GDM1 (cell line): ENCODE measurements around the gene SYVN1.
"Not testable (repeated sequence)": the region's sequence is repeated elsewhere in the genome, so short reads cannot be mapped to it uniquely, and the experiment has no call there.

Experiments
- DNase-seq: peaks from one replicate; lab custom pipeline; 2025; lab: John Stamatoyannopoulos, UW

The SYVN1 gene

DNA sequence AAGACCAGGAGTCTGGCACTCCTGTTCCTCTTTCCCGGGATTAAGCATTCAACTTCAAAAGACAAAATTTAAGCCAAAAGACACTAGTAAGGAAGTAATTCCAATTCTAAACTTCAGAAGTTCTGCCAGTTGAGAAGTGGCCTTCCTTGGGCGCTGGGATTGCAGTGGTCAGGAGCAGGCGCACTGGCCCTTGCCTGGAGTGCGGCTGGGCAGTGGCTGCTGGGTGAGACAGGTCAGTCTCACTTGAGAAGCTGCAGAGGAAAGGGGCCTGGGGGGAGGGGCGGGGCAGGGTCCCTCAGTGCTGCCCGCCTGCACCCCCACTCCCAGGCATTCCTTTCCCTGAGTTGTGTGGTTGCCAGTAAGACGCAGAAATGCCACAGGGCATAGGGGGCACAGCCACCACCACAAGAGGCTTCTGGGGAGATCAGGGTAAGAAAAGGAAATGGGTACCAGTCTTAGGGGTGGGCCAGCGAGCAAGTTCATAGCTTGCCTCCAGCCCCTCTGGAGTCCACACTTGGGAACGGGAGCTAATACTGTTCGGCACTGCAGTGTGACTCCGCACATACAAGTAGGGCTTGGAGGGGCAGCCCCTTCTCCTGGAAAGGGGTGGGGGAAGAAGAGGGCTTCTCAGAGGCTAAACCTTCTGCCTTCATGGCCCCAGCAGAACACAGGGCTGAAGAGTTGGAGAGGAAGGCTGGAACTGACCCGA lies 6.7 kb downstream of the SYVN1 start:
- no peak for DNase-seq

- no peak for DNase-seq
Measured at GRCh38 chr11:65126624-65127274, 7.6 kb downstream of the SYVN1 start.

- no peak for DNase-seq
Measured at GRCh38 chr11:65125197-65126056, 8.9 kb downstream of the SYVN1 start.

GRCh38 chr11:65124480-65125196 lies 9.7 kb downstream of the SYVN1 start:
- no peak for DNase-seq

- peak; percentile 99 for DNase-seq
Measured at GRCh38 chr11:65121865-65122696, 12.2 kb downstream of the SYVN1 start, which contains the start of the genes FAU and MRPL49. FAU (minus strand) TSS chr11:65122134; CDS start chr11:65121813, 321 bp downstream. MRPL49 (plus strand) TSS chr11:65122321; CDS start chr11:65122347, 26 bp downstream.

- no peak for DNase-seq
Measured at GRCh38 chr11:65121447-65121864, 12.9 kb downstream of the SYVN1 start.

DNA sequence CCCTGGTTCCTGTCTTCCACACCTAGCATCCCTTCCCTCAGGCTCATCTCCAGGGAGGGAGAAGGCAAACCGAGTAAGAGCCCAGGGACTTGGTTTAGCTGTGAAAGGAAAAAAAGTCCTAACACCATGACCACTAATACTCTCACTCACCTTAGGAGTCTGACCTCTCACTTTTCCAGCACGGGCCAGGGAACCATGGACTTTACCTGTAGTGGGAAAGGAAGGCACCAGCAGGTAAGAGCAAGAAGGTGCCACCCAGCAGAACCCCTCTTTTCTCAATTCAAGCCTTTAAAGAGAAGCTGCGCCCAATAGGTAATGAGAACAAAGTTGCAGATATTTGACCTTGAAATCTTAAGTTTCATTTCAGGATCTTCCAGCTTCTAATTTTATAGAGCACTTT lies 13.5 kb downstream of the SYVN1 start:
- no peak for DNase-seq

GRCh38 chr11:65119670-65119995 lies 14.7 kb downstream of the SYVN1 start:
- no peak for DNase-seq

DNA sequence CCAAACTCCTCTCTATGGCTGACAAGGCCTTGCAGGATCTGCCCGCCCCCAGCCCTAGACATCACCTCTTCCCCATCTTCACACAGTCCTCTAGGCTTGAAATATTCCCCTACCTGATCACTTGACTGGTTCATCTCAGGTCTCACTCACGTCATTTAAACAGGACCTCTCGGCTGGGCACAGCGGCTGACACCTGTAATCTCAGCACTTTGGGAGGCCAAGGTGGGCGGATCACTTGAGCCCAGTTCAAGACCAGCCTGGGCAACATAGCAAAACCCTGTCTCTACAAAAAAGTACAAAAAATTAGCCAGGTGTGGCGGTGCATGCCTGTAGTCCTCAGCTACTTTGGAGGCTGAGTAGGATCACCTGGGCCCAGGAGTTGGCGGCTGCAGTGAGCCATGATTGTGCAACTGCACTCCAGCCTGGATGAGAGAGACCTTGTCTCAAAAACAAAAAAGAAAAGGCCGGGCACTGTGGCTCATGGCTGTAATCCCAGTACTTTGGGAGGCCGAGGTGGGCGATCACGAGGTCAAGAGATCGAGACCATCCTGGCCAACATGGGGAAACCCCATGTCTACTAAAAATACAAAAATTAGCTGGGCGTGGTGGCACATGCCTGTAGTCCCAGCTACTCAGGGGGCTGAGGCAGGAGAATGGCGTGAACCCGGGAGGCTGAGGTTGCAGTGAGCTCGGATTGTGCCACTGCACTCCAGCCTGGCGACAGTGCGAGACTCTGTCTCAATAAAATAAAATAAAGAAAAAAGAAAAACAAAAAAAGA lies 15.2 kb downstream of the SYVN1 start:
- DNase-seq = not testable (repeated sequence)

GRCh38 chr11:65118097-65118837 lies 16.1 kb downstream of the SYVN1 start:
- DNase-seq = no peak

GRCh38 chr11:65117206-65118096 lies 16.9 kb downstream of the SYVN1 start, which contains the start of gene ZNHIT2:
ZNHIT2 (minus strand) TSS chr11:65117701; CDS start chr11:65117653, 48 bp downstream.
- peak; percentile 98 for DNase-seq

DNA sequence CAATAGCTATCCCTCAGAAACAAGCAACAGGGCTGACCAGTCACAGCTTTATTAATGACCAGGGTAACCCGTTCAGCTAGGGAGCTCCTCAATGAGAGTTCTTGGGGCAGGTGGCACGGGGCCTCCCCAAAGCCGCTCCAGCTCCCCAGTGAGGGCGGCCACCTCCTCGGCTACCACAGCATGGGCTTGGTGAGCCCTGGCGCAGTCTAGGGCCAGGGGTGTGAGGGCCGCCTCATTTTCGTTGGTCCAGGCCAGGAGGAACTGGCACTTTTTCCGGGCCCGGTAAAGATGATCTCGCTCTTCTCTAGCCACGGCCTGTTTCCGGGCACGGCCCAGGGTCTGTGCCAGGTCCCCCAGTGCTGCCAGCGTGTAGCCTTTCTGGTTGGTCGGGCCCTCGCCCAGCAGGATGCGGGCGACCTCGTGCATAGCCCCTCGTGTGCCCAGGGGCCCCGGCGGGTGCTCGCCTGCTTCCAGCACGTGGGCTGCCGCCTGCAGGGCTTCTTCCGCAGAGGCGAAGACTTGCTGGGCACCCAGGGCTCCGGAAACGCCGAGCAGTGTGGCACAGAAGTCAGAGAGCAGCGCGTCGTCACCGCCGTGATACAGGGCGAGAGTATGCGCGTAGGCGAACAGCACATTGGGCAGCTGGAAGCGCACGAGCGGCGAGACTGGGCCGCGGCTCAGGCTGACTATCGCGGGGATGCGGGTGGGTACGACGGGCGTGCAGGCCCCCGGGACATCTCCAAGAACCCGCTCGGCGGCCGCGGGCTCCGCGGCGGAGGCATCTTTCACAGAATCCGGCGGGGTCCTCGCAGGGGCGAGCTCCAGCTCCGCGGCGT lies 17.7 kb downstream of the SYVN1 start:
- DNase-seq = no peak

DNA sequence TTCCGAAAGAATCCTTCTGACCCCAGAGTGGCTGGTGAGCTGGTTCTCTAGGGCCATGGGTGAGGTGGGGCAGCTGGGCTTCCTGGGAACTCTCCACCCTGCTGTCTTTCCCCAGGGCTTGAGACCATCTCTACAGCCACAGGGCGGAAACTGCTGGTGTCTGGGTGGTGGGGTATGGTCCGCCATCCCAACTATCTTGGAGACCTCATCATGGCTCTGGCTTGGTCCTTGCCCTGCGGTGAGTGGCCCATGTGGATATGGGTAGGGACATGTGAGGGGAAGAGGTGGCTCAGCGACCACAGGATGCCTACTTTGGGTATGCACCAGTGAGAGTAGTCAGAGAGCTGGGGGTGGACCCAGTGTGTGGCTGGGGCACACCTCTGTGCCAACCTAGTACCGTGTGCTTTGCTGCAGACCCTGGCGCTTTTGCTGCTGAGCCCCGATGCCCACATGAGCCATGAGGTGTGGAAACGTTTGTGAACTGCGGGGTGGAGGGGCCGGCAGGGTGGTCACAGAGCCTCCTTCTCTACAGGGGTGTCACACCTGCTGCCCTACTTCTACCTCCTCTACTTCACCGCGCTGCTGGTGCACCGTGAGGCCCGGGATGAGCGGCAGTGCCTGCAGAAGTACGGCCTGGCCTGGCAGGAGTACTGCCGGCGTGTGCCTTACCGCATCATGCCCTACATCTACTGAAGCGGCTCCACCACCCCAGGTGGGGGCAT lies 18.8 kb downstream of the SYVN1 start:
- no peak for DNase-seq

DNA sequence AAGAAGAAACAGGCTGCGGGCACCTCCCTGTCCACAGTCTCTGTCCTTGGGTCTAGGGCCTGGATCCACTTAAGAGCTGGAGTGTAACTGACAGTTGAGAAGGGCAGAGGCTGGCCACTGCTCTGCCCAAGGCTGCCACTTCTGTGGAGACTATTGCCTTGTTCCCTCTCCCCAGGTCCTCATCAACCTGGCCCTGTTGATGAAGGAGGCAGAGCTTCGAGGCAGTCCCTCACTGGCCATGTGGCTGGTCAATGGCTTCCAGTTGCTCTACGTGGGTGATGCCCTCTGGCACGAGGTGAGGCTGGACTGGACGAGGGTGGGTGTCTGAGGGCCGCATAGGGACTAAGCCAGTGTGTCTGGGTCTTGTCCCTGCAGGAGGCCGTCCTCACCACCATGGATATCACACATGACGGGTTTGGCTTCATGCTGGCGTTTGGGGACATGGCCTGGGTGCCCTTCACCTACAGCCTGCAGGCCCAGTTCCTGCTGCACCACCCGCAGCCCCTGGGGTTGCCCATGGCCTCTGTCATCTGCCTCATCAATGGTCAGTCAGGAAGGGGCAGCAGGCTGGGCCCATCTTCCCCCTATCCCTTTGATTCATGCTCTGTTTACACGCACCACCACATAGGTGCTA lies 19.7 kb downstream of the SYVN1 start:
- DNase-seq = no peak

DNA sequence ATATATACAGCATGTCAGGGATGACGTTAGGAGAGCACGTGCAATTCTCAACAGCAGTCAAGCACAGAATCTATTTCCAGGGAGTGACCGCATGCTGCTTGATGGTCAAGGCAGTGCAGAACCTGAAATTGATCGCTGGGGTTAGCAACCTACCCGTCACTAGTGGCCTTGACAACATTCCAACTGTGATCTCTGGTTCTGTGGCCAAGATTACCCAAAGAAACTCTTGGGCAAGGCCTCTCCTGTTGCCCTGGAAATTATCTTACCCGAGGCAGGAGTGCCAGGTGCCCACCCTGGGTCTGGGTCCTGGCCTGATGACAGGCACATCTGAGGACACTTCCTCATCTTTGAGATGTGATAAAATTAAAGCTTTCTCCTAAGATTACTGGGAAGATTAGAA lies 20.5 kb downstream of the SYVN1 start:
- DNase-seq = no peak

DNA sequence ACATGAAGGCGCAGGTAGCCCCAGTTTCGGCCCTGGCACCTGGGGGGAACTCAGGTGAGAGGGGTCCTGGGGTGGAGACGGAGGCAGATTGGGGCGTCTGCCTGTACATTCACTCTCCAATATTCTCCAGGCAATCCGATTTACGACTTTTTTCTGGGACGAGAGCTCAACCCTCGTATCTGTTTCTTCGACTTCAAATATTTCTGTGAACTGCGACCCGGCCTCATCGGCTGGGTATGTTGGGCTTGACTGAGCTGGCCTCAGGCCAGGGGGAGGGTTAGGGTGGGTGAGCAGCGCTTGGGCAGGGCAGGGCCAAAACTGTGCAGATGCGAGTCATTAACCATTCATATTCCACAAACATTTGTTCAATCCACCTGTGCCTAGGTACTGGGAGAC lies 21.0 kb downstream of the SYVN1 start:
- DNase-seq = no peak
